ENCODE data around the gene DIS3L2.
"Not testable (repeated sequence)": the region's sequence is repeated elsewhere in the genome, so short reads cannot be mapped to it uniquely, and the experiment has no call there.

The DIS3L2 gene

DNA sequence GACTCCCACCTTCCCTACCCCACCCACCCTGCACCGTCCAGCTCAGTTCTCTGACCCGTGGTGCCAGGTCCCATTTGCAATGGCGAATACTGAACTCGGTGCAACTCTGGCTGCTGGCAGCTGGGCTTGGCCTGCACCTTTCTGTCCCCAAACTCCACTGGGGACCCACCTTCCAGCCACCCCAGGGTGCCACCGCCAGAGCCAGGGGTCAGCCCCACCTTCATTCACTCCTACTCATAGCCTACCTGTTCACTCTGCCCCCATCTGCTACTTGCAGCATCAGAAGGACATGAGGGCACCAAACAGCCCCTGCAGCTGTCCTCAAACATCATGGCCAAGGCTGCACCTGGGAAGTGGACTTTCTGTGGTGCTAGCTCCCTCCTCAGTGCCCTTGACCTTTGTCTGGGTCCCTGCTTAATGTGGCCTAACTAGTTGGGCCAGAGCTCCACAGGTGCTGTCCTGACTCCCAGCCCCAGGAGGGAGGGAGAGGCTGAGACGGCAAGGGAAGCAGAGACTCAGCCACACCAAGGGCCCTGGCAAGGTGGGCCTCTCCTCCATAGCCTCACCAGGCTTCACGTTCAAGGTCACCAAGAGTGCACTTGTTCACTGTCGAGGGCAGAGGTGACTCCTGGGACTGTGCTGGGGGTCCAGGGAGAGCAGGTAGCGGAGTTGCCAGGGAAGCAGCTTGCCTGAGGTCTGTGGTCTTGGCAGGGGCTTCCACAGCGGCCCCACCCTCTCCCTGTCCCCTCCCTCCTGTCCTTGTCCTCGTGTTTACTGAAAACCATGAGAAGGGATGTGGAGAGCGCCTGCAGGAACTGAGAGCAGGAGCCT, 365.0 kb downstream of the DIS3L2 start:
- H3K9me3 ChIP-seq (ENCODE audit: severe bottlenecking); ATAC-seq (ENCODE audit: low read depth); DNase-seq (ENCODE audit: low spot score); H3K4me1 ChIP-seq (ENCODE audit: insufficient read depth, poor library complexity, severe bottlenecking); H3K4me3 ChIP-seq (ENCODE audit: severe bottlenecking); H3K27ac ChIP-seq (ENCODE audit: poor library complexity, severe bottlenecking); H3K27me3 ChIP-seq (ENCODE audit: insufficient read depth, poor library complexity, severe bottlenecking); H3K36me3 ChIP-seq (ENCODE audit: low read depth): not testable (repeated sequence)
- TF ChIP-seq, protein P1, sequence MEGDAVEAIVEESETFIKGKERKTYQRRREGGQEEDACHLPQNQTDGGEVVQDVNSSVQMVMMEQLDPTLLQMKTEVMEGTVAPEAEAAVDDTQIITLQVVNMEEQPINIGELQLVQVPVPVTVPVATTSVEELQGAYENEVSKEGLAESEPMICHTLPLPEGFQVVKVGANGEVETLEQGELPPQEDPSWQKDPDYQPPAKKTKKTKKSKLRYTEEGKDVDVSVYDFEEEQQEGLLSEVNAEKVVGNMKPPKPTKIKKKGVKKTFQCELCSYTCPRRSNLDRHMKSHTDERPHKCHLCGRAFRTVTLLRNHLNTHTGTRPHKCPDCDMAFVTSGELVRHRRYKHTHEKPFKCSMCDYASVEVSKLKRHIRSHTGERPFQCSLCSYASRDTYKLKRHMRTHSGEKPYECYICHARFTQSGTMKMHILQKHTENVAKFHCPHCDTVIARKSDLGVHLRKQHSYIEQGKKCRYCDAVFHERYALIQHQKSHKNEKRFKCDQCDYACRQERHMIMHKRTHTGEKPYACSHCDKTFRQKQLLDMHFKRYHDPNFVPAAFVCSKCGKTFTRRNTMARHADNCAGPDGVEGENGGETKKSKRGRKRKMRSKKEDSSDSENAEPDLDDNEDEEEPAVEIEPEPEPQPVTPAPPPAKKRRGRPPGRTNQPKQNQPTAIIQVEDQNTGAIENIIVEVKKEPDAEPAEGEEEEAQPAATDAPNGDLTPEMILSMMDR (IDR thresholded peaks at IDR 0.05; ENCODE audit: poor library complexity, severe bottlenecking) = peak; percentile 16

DNA sequence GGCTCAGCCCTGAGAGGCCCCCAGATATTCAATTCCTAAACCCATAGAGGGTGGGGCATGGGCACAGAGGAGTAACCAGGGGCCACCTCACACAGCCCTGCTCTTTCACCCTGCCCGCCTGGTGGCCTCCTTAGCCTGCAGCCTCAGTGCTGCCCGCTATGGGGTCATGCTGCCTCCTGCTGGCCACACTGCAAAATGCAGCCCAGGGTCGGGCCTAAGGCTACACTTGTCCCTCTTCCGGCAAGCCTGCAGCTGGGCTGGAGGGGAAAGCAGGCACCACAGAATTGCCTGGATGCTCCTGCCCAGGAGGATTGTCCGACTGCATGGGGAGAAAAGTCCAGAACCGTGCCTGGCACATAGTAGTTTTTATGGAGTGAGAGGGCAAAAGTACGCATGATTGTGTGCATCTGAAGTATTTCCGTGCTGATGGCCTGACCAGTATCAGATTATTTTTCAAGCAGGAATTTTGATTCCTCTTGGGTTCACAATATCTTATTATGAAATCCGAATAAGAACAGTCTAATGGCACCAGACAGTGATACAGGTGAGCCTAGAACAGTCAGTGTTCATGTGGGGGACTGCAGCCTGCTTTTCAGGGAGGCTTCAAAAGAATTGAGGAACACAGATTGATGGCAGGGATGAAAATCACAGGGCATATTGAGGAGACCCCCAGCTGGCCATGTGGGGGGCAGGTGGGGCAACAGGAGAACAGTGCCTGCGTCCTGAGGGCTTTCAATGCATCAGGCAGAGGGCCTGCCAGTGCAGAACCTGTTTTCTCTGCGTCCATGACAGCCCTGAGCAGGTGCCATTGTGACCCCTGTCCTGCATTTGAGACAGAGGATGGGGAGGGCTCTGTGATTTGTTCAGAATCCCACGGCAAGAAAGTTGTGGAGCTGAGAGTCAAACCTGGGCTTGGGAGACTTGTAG, 365.9 kb downstream of the DIS3L2 start:
- Histone ChIP-seq H3K9me3 (ENCODE audit: severe bottlenecking) (no peaks in the 10 kb centered on the region), H3K27ac (ENCODE audit: poor library complexity, severe bottlenecking) (no peak overlapping the region), H3K27me3 (ENCODE audit: insufficient read depth, poor library complexity, severe bottlenecking) (no peaks in the 10 kb centered on the region), H3K4me1 (ENCODE audit: insufficient read depth, poor library complexity, severe bottlenecking) (no peaks in the 10 kb centered on the region), H3K36me3 (ENCODE audit: low read depth) (no peaks in the 10 kb centered on the region), H3K4me3 (ENCODE audit: severe bottlenecking) (no peak overlapping the region)
- DNase-seq (ENCODE audit: low spot score) = no peak
- ATAC-seq (ENCODE audit: low read depth) = peak; percentile 24; the same call in 1 of the 3 replicates
- TF ChIP-seq, protein P1 (IDR thresholded peaks at IDR 0.05; ENCODE audit: poor library complexity, severe bottlenecking) = peak; percentile 47

DNA sequence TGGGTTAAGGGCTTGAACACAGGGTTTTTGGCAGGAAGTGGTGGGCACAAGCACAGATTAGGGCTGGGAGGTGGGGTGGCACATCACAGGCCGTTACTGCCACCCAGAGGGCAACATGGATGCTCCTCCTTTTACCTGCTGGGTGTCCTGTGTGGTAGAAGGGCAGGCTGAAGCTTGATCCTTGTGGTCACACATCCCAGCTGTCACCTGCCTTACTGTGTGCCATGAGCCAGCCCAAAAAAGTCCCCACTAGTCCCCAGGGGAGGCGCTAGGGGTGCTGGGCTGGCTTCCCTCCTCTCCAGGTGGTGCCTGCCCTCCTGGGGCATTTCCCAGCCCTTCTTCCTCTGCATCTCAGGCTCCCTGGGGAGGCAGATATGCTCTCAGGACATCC, 366.5 kb downstream of the DIS3L2 start:
- TF ChIP-seq, protein P1 (IDR thresholded peaks at IDR 0.05; ENCODE audit: poor library complexity, severe bottlenecking) = no peak
- H3K36me3 ChIP-seq (ENCODE audit: low read depth) = no peaks in the 10 kb centered on the region
- no peak overlapping the region for H3K27ac ChIP-seq (ENCODE audit: poor library complexity, severe bottlenecking)
- ATAC-seq (ENCODE audit: low read depth) (no peak), DNase-seq (ENCODE audit: low spot score) (peak; percentile 45)
- no peaks in the 10 kb centered on the region for H3K27me3 ChIP-seq (ENCODE audit: insufficient read depth, poor library complexity, severe bottlenecking)
- H3K4me1 ChIP-seq (ENCODE audit: insufficient read depth, poor library complexity, severe bottlenecking) = no peaks in the 10 kb centered on the region
- H3K4me3 ChIP-seq (ENCODE audit: severe bottlenecking) = no peak overlapping the region
- H3K9me3 ChIP-seq (ENCODE audit: severe bottlenecking) = no peaks in the 10 kb centered on the region

DNA sequence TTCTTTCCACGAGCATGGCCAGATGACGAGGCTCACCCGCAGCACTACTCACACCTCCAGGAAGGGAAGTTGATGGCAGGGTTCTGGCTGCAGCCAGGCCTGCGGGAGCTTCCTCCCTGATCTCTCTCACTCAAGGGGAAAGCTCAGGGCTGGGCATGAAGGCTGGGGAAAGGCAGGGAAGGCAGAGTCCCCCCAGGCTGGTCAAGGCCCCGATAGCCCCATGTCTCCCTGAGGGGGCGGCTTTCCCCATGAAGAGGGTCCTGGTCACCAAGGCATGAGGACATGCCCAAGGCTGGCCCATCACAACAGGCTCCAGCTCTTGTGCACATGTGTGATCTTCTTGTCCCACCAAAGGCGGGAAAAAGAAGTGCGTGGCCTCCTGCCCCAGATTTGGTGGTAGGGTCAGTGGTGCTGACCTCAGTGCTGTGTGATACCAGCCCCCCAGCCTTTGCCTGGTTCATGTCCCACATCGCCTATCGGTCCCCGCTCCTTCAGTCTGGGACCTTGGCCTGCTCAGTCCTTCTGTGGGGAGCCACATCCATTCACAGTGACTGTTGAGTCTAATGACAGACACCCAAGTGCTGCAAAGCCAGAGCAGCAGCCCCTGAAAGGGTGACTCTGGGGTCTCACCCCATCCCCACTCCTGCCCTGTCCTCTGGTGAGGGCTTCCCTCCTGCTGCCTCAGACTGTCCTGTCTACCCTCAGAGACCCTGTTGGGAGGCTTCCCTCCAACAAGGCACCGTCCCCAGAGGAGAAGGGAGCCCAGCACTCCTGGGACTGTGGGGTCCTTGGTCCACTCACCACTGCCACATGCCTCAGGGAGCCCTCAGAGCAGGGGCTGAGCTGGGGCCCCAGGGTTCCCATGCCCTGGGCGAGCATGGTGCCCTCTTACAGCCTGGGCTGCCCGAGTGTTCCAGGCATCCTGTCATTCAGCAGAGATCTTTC, 367.3 kb downstream of the DIS3L2 start:
- Histone ChIP-seq H3K4me1 (ENCODE audit: insufficient read depth, poor library complexity, severe bottlenecking) (no peaks in the 10 kb centered on the region), H3K27me3 (ENCODE audit: insufficient read depth, poor library complexity, severe bottlenecking) (no peaks in the 10 kb centered on the region), H3K27ac (ENCODE audit: poor library complexity, severe bottlenecking) (no peak overlapping the region), H3K9me3 (ENCODE audit: severe bottlenecking) (no peaks in the 10 kb centered on the region), H3K4me3 (ENCODE audit: severe bottlenecking) (no peak overlapping the region), H3K36me3 (ENCODE audit: low read depth) (no peaks in the 10 kb centered on the region)
- TF ChIP-seq, protein P1 (IDR thresholded peaks at IDR 0.05; ENCODE audit: poor library complexity, severe bottlenecking) = no peak
- DNase-seq (ENCODE audit: low spot score) (peak; percentile 42), ATAC-seq (ENCODE audit: low read depth) (no peak)
